RWPE2 (cell line): ENCODE results near the gene TBC1D2.
A peak's percentile ranks its signal among the peaks of the same experiment; 100 is the strongest.
"Not testable (repeated sequence)": the region's sequence is repeated elsewhere in the genome, so short reads cannot be mapped to it uniquely, and the experiment has no call there.

Source experiments
- ATAC-seq: fragments of 200-7000 bp; cut with Tn5 transposase; 3 replicates; pipeline ENCODE4 v1.9.1; 2021; ENCODE audit warnings: low read depth
- DNase-seq: peaks from one replicate; pipeline ENCODE4 v3.0.0-alpha.2; 2020; ENCODE audit warnings: low spot score
- H3K27ac ChIP-seq: fragments of 450-650 bp; 2 replicates; pipeline ENCODE4 v1.5.1; 2017; ENCODE audit warnings: mild to moderate bottlenecking; ENCODE audit not compliant: poor library complexity, severe bottlenecking
- H3K27me3 ChIP-seq: fragments of 250-450 bp; sonication (Bioruptor Pico); 2 replicates; pipeline ENCODE4 v1.5.1; 2021; ENCODE audit warnings: mild to moderate bottlenecking, moderate library complexity; ENCODE audit not compliant: insufficient read depth, poor library complexity, severe bottlenecking
- H3K36me3 ChIP-seq: fragments of 250-450 bp; sonication (Bioruptor Pico); 2 replicates; pipeline ENCODE4 v1.5.1; 2020; ENCODE audit warnings: low read depth, mild to moderate bottlenecking, moderate library complexity
- H3K4me1 ChIP-seq: fragments of 250-450 bp; sonication (Bioruptor Pico); 2 replicates; pipeline ENCODE4 v1.5.1; 2021; ENCODE audit warnings: mild to moderate bottlenecking, moderate library complexity; ENCODE audit not compliant: insufficient read depth, poor library complexity, severe bottlenecking
- H3K4me3 ChIP-seq: fragments of 250-450 bp; sonication (Bioruptor Pico); 2 replicates; pipeline ENCODE4 v1.5.1; 2021; ENCODE audit warnings: mild to moderate bottlenecking, moderate library complexity; ENCODE audit not compliant: severe bottlenecking
- H3K9me3 ChIP-seq: fragments of 250-450 bp; sonication (Bioruptor Pico); 2 replicates; pipeline ENCODE4 v1.5.1; 2021; ENCODE audit warnings: mild to moderate bottlenecking, moderate library complexity; ENCODE audit not compliant: severe bottlenecking
- CTCF ChIP-seq: fragments of 450-650 bp; IDR thresholded peaks from one replicate; pipeline ENCODE4 v1.5.1; 2017; ENCODE audit warnings: mild to moderate bottlenecking, moderate library complexity; ENCODE audit not compliant: poor library complexity, severe bottlenecking

Gene TBC1D2

GRCh38 chr9:98284754-98285153 is 29.3 kb upstream of the TBC1D2 start:
- ATAC-seq (no peak), DNase-seq (no peak)
- no peaks in the 10 kb centered on the region for H3K27me3 ChIP-seq
- H3K27ac ChIP-seq, result no peak overlapping the region
- TF ChIP-seq CTCF, result no peak
- no peak overlapping the region for H3K4me3 ChIP-seq
- H3K4me1 ChIP-seq, result peaks cover 4% of the 10 kb centered on the region
- H3K36me3 ChIP-seq, result no peaks in the 10 kb centered on the region
- no peaks in the 10 kb centered on the region for H3K9me3 ChIP-seq

GRCh38 chr9:98283143-98283542 is 27.7 kb upstream of the TBC1D2 start:
- not testable (repeated sequence) for H3K27ac ChIP-seq, DNase-seq, H3K9me3 ChIP-seq, H3K27me3 ChIP-seq, H3K4me1 ChIP-seq, H3K36me3 ChIP-seq, H3K4me3 ChIP-seq
- ATAC-seq, result peak; percentile 52; the same call in 1 of the 3 replicates

- peaks cover 4% of the 10 kb centered on the region for H3K4me1 ChIP-seq
- ATAC-seq, result no peak
- H3K27me3 ChIP-seq, result no peaks in the 10 kb centered on the region
- no peaks in the 10 kb centered on the region for H3K9me3 ChIP-seq
- no peak for TF ChIP-seq CTCF
- H3K27ac ChIP-seq, result no peak overlapping the region
- H3K36me3 ChIP-seq, result no peaks in the 10 kb centered on the region
- no peak for DNase-seq
- H3K4me3 ChIP-seq, result no peak overlapping the region
Measured at GRCh38 chr9:98281281-98281680, 25.8 kb upstream of the TBC1D2 start.

- Histone ChIP-seq H3K4me3 (no peak overlapping the region), H3K9me3 (no peaks in the 10 kb centered on the region), H3K27me3 (no peaks in the 10 kb centered on the region), H3K4me1 (peaks cover 4% of the 10 kb centered on the region), H3K36me3 (no peaks in the 10 kb centered on the region), H3K27ac (no peak overlapping the region)
- DNase-seq (no peak), ATAC-seq (no peak)
- TF ChIP-seq CTCF, result no peak
Measured at GRCh38 chr9:98280574-98280973, 25.1 kb upstream of the TBC1D2 start.

- no peaks in the 10 kb centered on the region for H3K27me3 ChIP-seq
- peaks cover 4% of the 10 kb centered on the region for H3K4me1 ChIP-seq
- no peak for TF ChIP-seq CTCF
Measured at GRCh38 chr9:98280162-98280561, 24.7 kb upstream of the TBC1D2 start.

More at GRCh38 chr9:98280162-98280561, 24.7 kb upstream of the TBC1D2 start:
- Histone ChIP-seq H3K9me3 (no peaks in the 10 kb centered on the region), H3K27ac (no peak overlapping the region), H3K36me3 (no peaks in the 10 kb centered on the region), H3K4me3 (no peak overlapping the region)
- no peak for DNase-seq
- no peak for ATAC-seq
